MCF 10A (cell line): ENCODE data around the gene PRKN. TPM values are rescaled to one million over a fixed set of nuclear protein-coding genes. Genes with fewer than 3 reads are reported as not detected.
"Not testable (repeated sequence)": the region's sequence is repeated elsewhere in the genome, so short reads cannot be mapped to it uniquely, and the experiment has no call there.

Experiments
- BruUV-seq: library from RNA; stranded (reverse); fragments of 400-500 nt; replicated peaks from 2 replicates; lab custom pipeline; 2021; lab: Mats Ljungman, UMichigan
- CTCF ChIA-PET: fragments of 300-600 bp; sonication (Branson Sonifier 250); formaldehyde crosslinking; extraction: SDS; loops from one replicate; lab custom pipeline; 2021; ENCODE audit warnings: antibody characterized with exemption, inconsistent platforms; lab: Yijun Ruan, JAX
- POLR2A ChIA-PET: fragments of 300-600, 350-650 bp; sonication (Branson Sonifier 250); formaldehyde crosslinking; extraction: SDS; loops from one replicate; lab custom pipeline; 2020; ENCODE audit warnings: antibody characterized with exemption, inconsistent platforms; lab: Yijun Ruan, JAX
- DNase-seq: peaks from one replicate; pipeline ENCODE4 v3.0.0-alpha.2; 2018; ENCODE audit not compliant: unreplicated experiment
- H3K27ac Mint-ChIP-seq: one replicate; pipeline ENCODE4 v1.8.0; 2022; ENCODE audit warnings: mild to moderate bottlenecking, low read depth, mixed read lengths; ENCODE audit not compliant: unreplicated experiment
- H3K27me3 Mint-ChIP-seq: one replicate; pipeline ENCODE4 v1.8.0; 2022; ENCODE audit warnings: mixed read lengths; ENCODE audit not compliant: insufficient read depth, unreplicated experiment
- H3K36me3 Mint-ChIP-seq: one replicate; pipeline ENCODE4 v1.8.0; 2022; ENCODE audit warnings: mild to moderate bottlenecking, moderate library complexity, mixed read lengths; ENCODE audit not compliant: insufficient read depth, unreplicated experiment
- H3K4me1 Mint-ChIP-seq: one replicate; pipeline ENCODE4 v1.8.0; 2022; ENCODE audit warnings: mixed read lengths; ENCODE audit not compliant: insufficient read depth, unreplicated experiment
- H3K4me3 Mint-ChIP-seq: one replicate; pipeline ENCODE4 v1.8.0; 2022; ENCODE audit warnings: mild to moderate bottlenecking, moderate library complexity, mixed read lengths; ENCODE audit not compliant: unreplicated experiment
- H3K9me3 Mint-ChIP-seq: one replicate; pipeline ENCODE4 v1.8.0; 2022; ENCODE audit warnings: mixed read lengths; ENCODE audit not compliant: unreplicated experiment
- intact Hi-C: fragments of 100-400 bp; cut with micrococcal nuclease; formaldehyde crosslinking; loops from 2 replicates; pipeline ENCODE4 v1.14.1; 2022
- total RNA-seq: library from RNA; stranded (reverse); gene quantifications from 2 replicates; pipeline ENCODE4 v1.2.3, GENCODE V29; 2022
- TF ChIP-seq, protein P1 (sequence below): fragments of 200-600 bp; IDR thresholded peaks from one replicate; pipeline ENCODE4 v1.8.0; 2022; ENCODE audit warnings: antibody characterized with exemption, mild to moderate bottlenecking; ENCODE audit not compliant: unreplicated experiment

Gene PRKN
- total RNA-seq, 1 experiment from 2014 or later: 2.5 TPM

DNA sequence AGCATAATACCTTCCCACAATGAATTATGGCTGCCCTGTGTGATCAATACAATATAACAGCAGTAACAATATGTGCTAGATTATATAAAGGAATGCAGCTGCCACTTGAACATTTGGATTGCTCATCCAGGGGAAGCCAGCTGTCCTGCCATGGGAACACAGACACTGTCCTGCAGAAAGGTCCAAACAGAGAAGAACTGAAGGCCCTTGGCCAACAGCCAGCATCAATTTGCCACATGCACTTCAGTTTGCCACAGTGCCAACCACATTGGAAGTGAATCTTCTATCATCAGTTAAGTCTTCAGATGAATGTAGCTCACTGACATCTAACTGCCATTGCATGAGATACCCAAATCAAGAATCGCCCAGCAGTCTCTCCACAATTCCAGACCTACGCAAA lies 332.4 kb downstream of the PRKN start:
- Mint-ChIP-seq H3K36me3 (no peaks in the 10 kb centered on the region), H3K27ac (no peak overlapping the region), H3K4me3 (no peak overlapping the region), H3K9me3 (no peaks in the 10 kb centered on the region), H3K27me3 (no peaks in the 10 kb centered on the region), H3K4me1 (no peaks in the 10 kb centered on the region)
- TF ChIP-seq, protein P1, sequence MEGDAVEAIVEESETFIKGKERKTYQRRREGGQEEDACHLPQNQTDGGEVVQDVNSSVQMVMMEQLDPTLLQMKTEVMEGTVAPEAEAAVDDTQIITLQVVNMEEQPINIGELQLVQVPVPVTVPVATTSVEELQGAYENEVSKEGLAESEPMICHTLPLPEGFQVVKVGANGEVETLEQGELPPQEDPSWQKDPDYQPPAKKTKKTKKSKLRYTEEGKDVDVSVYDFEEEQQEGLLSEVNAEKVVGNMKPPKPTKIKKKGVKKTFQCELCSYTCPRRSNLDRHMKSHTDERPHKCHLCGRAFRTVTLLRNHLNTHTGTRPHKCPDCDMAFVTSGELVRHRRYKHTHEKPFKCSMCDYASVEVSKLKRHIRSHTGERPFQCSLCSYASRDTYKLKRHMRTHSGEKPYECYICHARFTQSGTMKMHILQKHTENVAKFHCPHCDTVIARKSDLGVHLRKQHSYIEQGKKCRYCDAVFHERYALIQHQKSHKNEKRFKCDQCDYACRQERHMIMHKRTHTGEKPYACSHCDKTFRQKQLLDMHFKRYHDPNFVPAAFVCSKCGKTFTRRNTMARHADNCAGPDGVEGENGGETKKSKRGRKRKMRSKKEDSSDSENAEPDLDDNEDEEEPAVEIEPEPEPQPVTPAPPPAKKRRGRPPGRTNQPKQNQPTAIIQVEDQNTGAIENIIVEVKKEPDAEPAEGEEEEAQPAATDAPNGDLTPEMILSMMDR: no peak
- no TSS peak for BruUV-seq
- ChIA-PET CTCF (interaction anchor here (0.6 to 1.5 kb wide), 2 partner anchors 14 to 462 kb away, joined by 3 read pairs; no protein-coding TSS in a partner anchor), POLR2A (no interaction called here)
- no peak for DNase-seq
- intact Hi-C loops: no loop called here

- H3K4me3 Mint-ChIP-seq, H3K9me3 Mint-ChIP-seq, H3K4me1 Mint-ChIP-seq, DNase-seq, BruUV-seq, intact Hi-C loops, H3K36me3 Mint-ChIP-seq, H3K27ac Mint-ChIP-seq, H3K27me3 Mint-ChIP-seq, POLR2A ChIA-PET, CTCF ChIA-PET: not testable (repeated sequence)
These were observed 336.4 kb downstream of the PRKN start for GRCh38 chr6:162390961-162391811.

GRCh38 chr6:162389343-162390085 lies 338.1 kb downstream of the PRKN start:
- intact Hi-C loops: no loop called here
- H3K36me3 Mint-ChIP-seq: no peaks in the 10 kb centered on the region
- no TSS peak for BruUV-seq

GRCh38 chr6:162388383-162388777 lies 339.2 kb downstream of the PRKN start:
- Mint-ChIP-seq H3K27ac (no peak overlapping the region), H3K9me3 (no peaks in the 10 kb centered on the region), H3K36me3 (no peaks in the 10 kb centered on the region), H3K4me1 (no peaks in the 10 kb centered on the region), H3K4me3 (no peak overlapping the region), H3K27me3 (no peaks in the 10 kb centered on the region)
- TF ChIP-seq, protein P1: no peak
- ChIA-PET CTCF (interaction anchor here (0.7 kb wide), 1 partner anchor 41 kb away, joined by 3 read pairs; no protein-coding TSS in a partner anchor), POLR2A (no interaction called here)
- BruUV-seq: no TSS peak
- DNase-seq: no peak
- intact Hi-C loops: no loop called here

More at GRCh38 chr6:162389343-162390085, 338.1 kb downstream of the PRKN start:
- no peaks in the 10 kb centered on the region for H3K27me3 Mint-ChIP-seq
- no peak overlapping the region for H3K4me3 Mint-ChIP-seq
- no peaks in the 10 kb centered on the region for H3K4me1 Mint-ChIP-seq
- DNase-seq: no peak
- ChIA-PET CTCF (interaction anchor here (0.6 to 0.9 kb wide), 2 partner anchors 9 to 401 kb away, joined by 3 to 4 read pairs; no protein-coding TSS in a partner anchor), POLR2A (interaction anchor here (0.6 kb wide), 1 partner anchor 375 kb away, joined by 4 read pairs; no protein-coding TSS in a partner anchor)
- H3K9me3 Mint-ChIP-seq: no peaks in the 10 kb centered on the region
- H3K27ac Mint-ChIP-seq: no peak overlapping the region
- TF ChIP-seq, protein P1: no peak
